Measurements from ENCODE around the gene NF2. TPM values are rescaled to one million over a fixed set of nuclear protein-coding genes. Genes with fewer than 3 reads are reported as not detected.

Gene NF2
- total and polyA plus RNA-seq, 8 donors = 5.8 to 37.6 (median 18.3) TPM

- TF ChIP-seq EP300 (IDR thresholded peaks at IDR 0.05) (no peak), CTCF (IDR thresholded peaks at IDR 0.05) (no peak), POLR2A (IDR thresholded peaks at IDR 0.05) (no peak), POLR2AphosphoS5 (IDR thresholded peaks at IDR 0.05) (no peak)
- no peak overlapping the region for H3K27ac ChIP-seq
- WGBS, 5 donors = 29 to 44% (median 38%) methylated on average over 8 to 14 of the region's 14 CpGs
- peaks cover 15 to 49% (median 38%) of the 10 kb centered on the region in 4 donors for H3K4me1 ChIP-seq
- peaks cover 0 to 63% (median 9%) of the 10 kb centered on the region in 3 donors for H3K27me3 ChIP-seq
- H3K9me3 ChIP-seq = no peaks in the 10 kb centered on the region
- DNase-seq = no peak
- no peak overlapping the region for H3K4me3 ChIP-seq
- intact Hi-C loops (cut with DNase I; ENCODE audit: low total_unique reads) = no loop called here
- peaks cover 0 to 10% (median 9%) of the 10 kb centered on the region in 4 donors for H3K36me3 ChIP-seq
Observed at GRCh38 chr22:29702000-29702930, 98.8 kb downstream of the NF2 start.

GRCh38 chr22:29702931-29703501 lies 99.6 kb downstream of the NF2 start:
- Histone ChIP-seq H3K27ac (no peak overlapping the region), H3K9me3 (no peaks in the 10 kb centered on the region), H3K27me3 (peaks cover 0 to 70% (median 9%) of the 10 kb centered on the region in 3 donors), H3K4me1 (peaks cover 15 to 49% (median 38%) of the 10 kb centered on the region in 4 donors), H3K36me3 (peaks cover 0 to 3% (median 2%) of the 10 kb centered on the region in 4 donors), H3K4me3 (no peak overlapping the region)
- WGBS, 5 donors = 41 to 63% (median 48%) methylated on average over 11 to 19 of the region's 19 CpGs
- TF ChIP-seq EP300 (IDR thresholded peaks at IDR 0.05) (no peak), CTCF (IDR thresholded peaks at IDR 0.05) (no peak), POLR2AphosphoS5 (IDR thresholded peaks at IDR 0.05) (no peak), POLR2A (IDR thresholded peaks at IDR 0.05) (no peak)
- intact Hi-C loops (cut with DNase I; ENCODE audit: low total_unique reads) = no loop called here
- DNase-seq = peak in 1 of 2 donors; percentile 54

- Histone ChIP-seq H3K4me3 (no peak overlapping the region), H3K27me3 (peaks cover 0 to 75% (median 9%) of the 10 kb centered on the region in 3 donors), H3K36me3 (no peaks in the 10 kb centered on the region), H3K9me3 (no peaks in the 10 kb centered on the region), H3K4me1 (peaks cover 15 to 49% (median 38%) of the 10 kb centered on the region in 4 donors), H3K27ac (no peak overlapping the region)
- intact Hi-C loops (cut with DNase I; ENCODE audit: low total_unique reads) = no loop called here
- TF ChIP-seq EP300 (IDR thresholded peaks at IDR 0.05) (no peak), CTCF (IDR thresholded peaks at IDR 0.05) (no peak), POLR2AphosphoS5 (IDR thresholded peaks at IDR 0.05) (no peak), POLR2A (IDR thresholded peaks at IDR 0.05) (no peak)
- WGBS, 5 donors = 50 to 61% (median 53%) methylated on average over 7 of the region's 7 CpGs
- DNase-seq = no peak
Observed at GRCh38 chr22:29703569-29704195, 100.2 kb downstream of the NF2 start.
